Measurements from ENCODE around the gene NRL. TPM values are rescaled to one million over a fixed set of nuclear protein-coding genes. Genes with fewer than 3 reads are reported as not detected.

The NRL gene
- total RNA-seq, 1 experiment from 2014 or later: 2.5 TPM

DNA sequence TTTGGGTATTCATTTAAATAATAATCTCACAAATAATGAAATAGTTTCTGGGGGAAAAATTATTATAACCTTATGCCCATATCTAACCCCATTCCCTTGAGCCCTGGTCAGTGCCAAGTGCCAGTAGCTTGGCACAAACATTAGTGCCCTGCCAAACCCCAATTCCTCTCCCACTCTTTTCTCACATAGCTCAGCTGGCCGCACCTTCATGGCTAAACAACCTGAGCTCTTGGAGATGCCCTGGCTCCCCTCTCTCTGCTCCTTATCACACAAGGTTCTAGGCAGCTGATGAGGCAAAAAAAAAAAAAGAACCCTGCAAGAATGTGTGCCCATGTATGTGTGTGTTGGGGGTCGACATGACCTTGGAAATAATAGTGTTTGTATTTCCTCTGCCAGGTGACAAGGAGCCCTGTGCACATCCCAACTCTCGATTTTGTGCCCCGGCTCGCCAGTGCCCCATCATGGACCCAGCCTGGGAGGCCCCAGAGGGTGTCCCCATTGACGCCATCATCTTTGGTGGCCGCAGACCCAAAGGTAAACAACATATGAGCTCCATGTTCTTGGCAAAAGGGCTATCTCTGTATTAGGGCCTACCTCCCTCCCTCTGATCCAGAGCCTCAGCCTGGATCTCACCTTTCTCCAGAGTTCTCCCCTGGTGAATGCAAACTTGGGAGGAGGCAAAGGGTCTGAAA lies 12.2 kb downstream of the NRL start:
- Mint-ChIP-seq H3K4me1 (no peaks in the 10 kb centered on the region), H3K4me3 (no peak overlapping the region), H3K9me3 (peaks cover 18 to 19% of the 10 kb centered on the region in 2 experiments), H3K36me3 (ENCODE audit: insufficient read depth in 1 of 3, low read depth in 3 of 3) (peaks cover 58 to 72% (median 68%) of the 10 kb centered on the region in 3 experiments), H3K27me3 (ENCODE audit: low read depth) (no peaks in the 10 kb centered on the region), H3K27ac (no peak overlapping the region)
- Histone ChIP-seq H2BK15ac (ENCODE audit: low read depth, low read length) (no peak overlapping the region), H3K23me2 (ENCODE audit: insufficient read length, low read depth, low read length, poor library complexity, severe bottlenecking) (no peaks in the 10 kb centered on the region), H2BK120ac (ENCODE audit: low read depth, low read length, poor library complexity, severe bottlenecking) (no peak overlapping the region), H3K27me3 (ENCODE audit: insufficient read depth, low read length) (no peaks in the 10 kb centered on the region), H3K4ac (ENCODE audit: low read depth, low read length) (no peak overlapping the region), H3K4me2 (ENCODE audit: insufficient read depth, insufficient read length, low read length) (no peak overlapping the region), H3K79me2 (ENCODE audit: insufficient read depth, low read length) (no peaks in the 10 kb centered on the region), H2AFZ (ENCODE audit: low read length) (no peak overlapping the region), H3K4me1 (ENCODE audit: insufficient read depth, low read length) (no peaks in the 10 kb centered on the region), H3T11ph (ENCODE audit: low read length) (no peak overlapping the region), H2BK12ac (ENCODE audit: insufficient read length, low read depth, low read length) (no peak overlapping the region), H2BK5ac (ENCODE audit: insufficient read length, low read length) (no peak overlapping the region), H4K91ac (ENCODE audit: insufficient read length, low read depth, low read length) (no peak overlapping the region), H3K14ac (ENCODE audit: insufficient read depth, low read length) (no peak overlapping the region), H2AK5ac (ENCODE audit: insufficient read length, low read length) (no peak overlapping the region), H3K56ac (ENCODE audit: insufficient read length, low read depth, low read length) (no peak overlapping the region), H3K9ac (ENCODE audit: extremely low read depth, insufficient read length, low read length) (no peak overlapping the region), H2BK20ac (ENCODE audit: low read depth, low read length, poor library complexity, severe bottlenecking) (no peak overlapping the region), H4K8ac (replicated peaks; ENCODE audit: insufficient read length, low read depth, low read length) (no peak overlapping the region), H4K5ac (ENCODE audit: insufficient read length, low read depth, low read length) (no peak overlapping the region), H3K27ac (ENCODE audit: insufficient read length, low read depth, low read length) (no peak overlapping the region), H3K18ac (ENCODE audit: insufficient read length, low read depth, low read length) (no peak overlapping the region), H3K23ac (ENCODE audit: insufficient read length, low read depth, low read length) (no peak overlapping the region), H3K9me3 (ENCODE audit: control insufficient read depth, low read depth, low read length) (no peaks in the 10 kb centered on the region), H4K20me1 (ENCODE audit: control insufficient read depth, insufficient read depth, insufficient read length) (no peaks in the 10 kb centered on the region), H3K79me1 (ENCODE audit: insufficient read depth, low read depth, low read length, poor library complexity, severe bottlenecking) (no peaks in the 10 kb centered on the region)
- DNase-seq: no peak
- no CpG with 5 or more reads among the region's 7 CpGs for WGBS (ENCODE audit: extremely low coverage, insufficient read length, low lambda C conversion rate)
- TF ChIP-seq, protein P1, sequence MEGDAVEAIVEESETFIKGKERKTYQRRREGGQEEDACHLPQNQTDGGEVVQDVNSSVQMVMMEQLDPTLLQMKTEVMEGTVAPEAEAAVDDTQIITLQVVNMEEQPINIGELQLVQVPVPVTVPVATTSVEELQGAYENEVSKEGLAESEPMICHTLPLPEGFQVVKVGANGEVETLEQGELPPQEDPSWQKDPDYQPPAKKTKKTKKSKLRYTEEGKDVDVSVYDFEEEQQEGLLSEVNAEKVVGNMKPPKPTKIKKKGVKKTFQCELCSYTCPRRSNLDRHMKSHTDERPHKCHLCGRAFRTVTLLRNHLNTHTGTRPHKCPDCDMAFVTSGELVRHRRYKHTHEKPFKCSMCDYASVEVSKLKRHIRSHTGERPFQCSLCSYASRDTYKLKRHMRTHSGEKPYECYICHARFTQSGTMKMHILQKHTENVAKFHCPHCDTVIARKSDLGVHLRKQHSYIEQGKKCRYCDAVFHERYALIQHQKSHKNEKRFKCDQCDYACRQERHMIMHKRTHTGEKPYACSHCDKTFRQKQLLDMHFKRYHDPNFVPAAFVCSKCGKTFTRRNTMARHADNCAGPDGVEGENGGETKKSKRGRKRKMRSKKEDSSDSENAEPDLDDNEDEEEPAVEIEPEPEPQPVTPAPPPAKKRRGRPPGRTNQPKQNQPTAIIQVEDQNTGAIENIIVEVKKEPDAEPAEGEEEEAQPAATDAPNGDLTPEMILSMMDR (conservative IDR thresholded peaks at IDR 0.05): no peak

Measured in H9 (cell line).